Activated CD4-positive, alpha-beta T cell treated with anti-CD3 and anti-CD28 coated beads for 1 hour (primary cell): ENCODE measurements around the gene KIAA1671.
"Not testable (repeated sequence)": the region's sequence is repeated elsewhere in the genome, so short reads cannot be mapped to it uniquely, and the experiment has no call there.

Experiments used
- DNase-seq: peaks from one replicate; pipeline ENCODE4 v3.0.0-alpha.2; 2020

Gene KIAA1671

GRCh38 chr22:24951942-24952836, at the start of gene KIAA1671:
TSS of gene KIAA1671 (plus strand) at chr22:24952716. CDS start at chr22:25028000, 75,284 bp downstream.
- peak; percentile 83 for DNase-seq

- no peak for DNase-seq
Measured at GRCh38 chr22:24905909-24906308, 46.6 kb upstream of the KIAA1671 start.

GRCh38 chr22:24907101-24907500, 45.4 kb upstream of the KIAA1671 start:
- DNase-seq, result not testable (repeated sequence)

- no peak for DNase-seq
Measured at GRCh38 chr22:24920029-24920428, 32.5 kb upstream of the KIAA1671 start.

- DNase-seq, result no peak
Measured at GRCh38 chr22:24925586-24926427, 26.7 kb upstream of the KIAA1671 start.

- no peak for DNase-seq
Measured at GRCh38 chr22:24926428-24926725, 26.1 kb upstream of the KIAA1671 start.

- no peak for DNase-seq
Measured at GRCh38 chr22:24926849-24927579, 25.5 kb upstream of the KIAA1671 start.

GRCh38 chr22:24928322-24928721, 24.2 kb upstream of the KIAA1671 start:
- no peak for DNase-seq

GRCh38 chr22:24930678-24931077, 21.8 kb upstream of the KIAA1671 start:
- DNase-seq, result no peak

GRCh38 chr22:24935771-24936483, 16.6 kb upstream of the KIAA1671 start:
- no peak for DNase-seq

- DNase-seq, result no peak
Measured at GRCh38 chr22:24937114-24937513, 15.4 kb upstream of the KIAA1671 start.

- no peak for DNase-seq
Measured at GRCh38 chr22:24938741-24939341, 13.7 kb upstream of the KIAA1671 start.

- DNase-seq, result no peak
Measured at GRCh38 chr22:24942301-24942700, 10.2 kb upstream of the KIAA1671 start.

- no peak for DNase-seq
Measured at GRCh38 chr22:24944217-24944937, 8.1 kb upstream of the KIAA1671 start.

- DNase-seq, result no peak
Measured at GRCh38 chr22:24945430-24945829, 7.1 kb upstream of the KIAA1671 start.

GRCh38 chr22:24947383-24947782, 5.1 kb upstream of the KIAA1671 start:
- DNase-seq, result no peak

GRCh38 chr22:24947881-24948280, 4.6 kb upstream of the KIAA1671 start:
- no peak for DNase-seq

- no peak for DNase-seq
Measured at GRCh38 chr22:24948356-24949202, 3.9 kb upstream of the KIAA1671 start.

GRCh38 chr22:24950272-24950902, 2.1 kb upstream of the KIAA1671 start:
- no peak for DNase-seq

GRCh38 chr22:24952837-24953383, 394 bp downstream of the KIAA1671 start:
- DNase-seq, result no peak
